ENCODE measurements around the gene HEATR1. TPM values are rescaled to one million over a fixed set of nuclear protein-coding genes. Genes with fewer than 3 reads are reported as not detected.
"Not testable (repeated sequence)": the region's sequence is repeated elsewhere in the genome, so short reads cannot be mapped to it uniquely, and the experiment has no call there.

HEATR1 gene
- total RNA-seq, 1 donor from 2014 or later, result 27.4 TPM

DNA sequence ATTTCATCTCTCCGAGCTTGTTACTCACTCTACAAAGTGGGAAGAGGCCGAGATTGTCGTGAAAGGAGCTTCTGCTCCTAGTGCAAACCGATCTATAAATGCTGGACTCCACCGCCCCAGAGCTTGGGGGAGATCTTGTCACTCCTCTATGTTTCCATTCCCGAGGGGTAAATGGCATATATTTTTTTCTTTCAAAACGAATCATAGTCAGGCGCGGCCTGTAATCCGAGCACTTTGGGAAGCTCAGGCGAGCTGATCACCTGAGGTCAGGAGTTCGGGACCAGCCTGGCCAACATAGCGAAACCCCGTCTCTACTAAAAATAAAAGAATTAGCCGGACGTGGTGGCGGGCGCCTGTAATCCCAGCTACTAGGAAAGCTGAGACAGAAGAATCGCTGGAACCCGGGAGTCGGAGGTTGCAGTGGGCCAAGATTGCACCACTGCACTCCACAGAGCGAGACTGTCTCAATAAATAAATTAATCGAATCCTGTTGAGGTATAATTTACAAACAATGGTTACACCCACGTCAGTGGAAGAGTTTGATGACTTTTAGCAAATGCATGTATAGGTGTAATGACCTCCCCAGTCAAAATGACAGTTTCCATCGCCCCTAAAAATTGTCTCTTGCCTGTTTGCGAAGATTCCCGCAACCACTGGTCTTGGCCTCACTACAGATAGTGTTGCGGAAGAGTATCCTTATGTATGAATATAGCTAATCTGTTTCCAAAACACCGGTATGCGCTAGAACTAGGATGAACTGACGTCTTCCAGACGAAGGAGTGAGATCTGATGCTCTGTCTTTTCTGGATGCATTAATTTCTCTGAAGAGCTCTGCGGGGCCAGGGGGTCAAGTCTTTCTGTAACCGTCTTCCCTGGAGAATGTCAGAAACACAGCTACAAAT is 840 bp upstream of the HEATR1 start:
- Histone ChIP-seq H3K27me3 (ENCODE audit: control insufficient read depth, insufficient read depth, low read length) (no peaks in the 10 kb centered on the region), H3K4me3 (ENCODE audit: low read depth, low read length) (peak overlapping the region; percentile 97), H3K36me3 (ENCODE audit: control insufficient read depth, insufficient read depth, low read length) (no peaks in the 10 kb centered on the region)
- TF ChIP-seq, protein P1, sequence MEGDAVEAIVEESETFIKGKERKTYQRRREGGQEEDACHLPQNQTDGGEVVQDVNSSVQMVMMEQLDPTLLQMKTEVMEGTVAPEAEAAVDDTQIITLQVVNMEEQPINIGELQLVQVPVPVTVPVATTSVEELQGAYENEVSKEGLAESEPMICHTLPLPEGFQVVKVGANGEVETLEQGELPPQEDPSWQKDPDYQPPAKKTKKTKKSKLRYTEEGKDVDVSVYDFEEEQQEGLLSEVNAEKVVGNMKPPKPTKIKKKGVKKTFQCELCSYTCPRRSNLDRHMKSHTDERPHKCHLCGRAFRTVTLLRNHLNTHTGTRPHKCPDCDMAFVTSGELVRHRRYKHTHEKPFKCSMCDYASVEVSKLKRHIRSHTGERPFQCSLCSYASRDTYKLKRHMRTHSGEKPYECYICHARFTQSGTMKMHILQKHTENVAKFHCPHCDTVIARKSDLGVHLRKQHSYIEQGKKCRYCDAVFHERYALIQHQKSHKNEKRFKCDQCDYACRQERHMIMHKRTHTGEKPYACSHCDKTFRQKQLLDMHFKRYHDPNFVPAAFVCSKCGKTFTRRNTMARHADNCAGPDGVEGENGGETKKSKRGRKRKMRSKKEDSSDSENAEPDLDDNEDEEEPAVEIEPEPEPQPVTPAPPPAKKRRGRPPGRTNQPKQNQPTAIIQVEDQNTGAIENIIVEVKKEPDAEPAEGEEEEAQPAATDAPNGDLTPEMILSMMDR (IDR thresholded peaks at IDR 0.05; ENCODE audit: insufficient read depth, low read length, poor library complexity, severe bottlenecking), result no peak
- DNase-seq (ENCODE audit: low read depth), result no peak

DNA sequence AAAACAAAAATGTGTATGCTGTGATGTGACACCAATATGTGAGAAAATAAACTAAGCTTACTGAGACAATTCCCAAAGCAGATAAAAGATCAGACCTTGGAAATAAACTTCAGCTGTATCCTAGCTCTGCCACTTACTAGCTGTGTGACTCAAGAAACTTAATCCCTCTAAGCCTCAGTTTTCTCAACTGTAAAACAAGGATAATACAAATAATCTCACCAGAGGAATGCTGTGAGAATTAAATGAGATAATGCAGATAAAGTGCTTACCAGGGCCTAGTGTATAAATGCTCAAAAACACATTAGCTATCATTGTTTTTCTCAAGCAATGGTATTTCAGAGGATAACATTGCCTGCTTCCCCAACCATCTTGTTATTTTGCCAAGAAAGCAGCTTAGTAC is 2.1 kb downstream of the HEATR1 start:
- Histone ChIP-seq H3K27me3 (ENCODE audit: control insufficient read depth, insufficient read depth, low read length) (no peaks in the 10 kb centered on the region), H3K36me3 (ENCODE audit: control insufficient read depth, insufficient read depth, low read length) (no peaks in the 10 kb centered on the region), H3K4me3 (ENCODE audit: low read depth, low read length) (no peak overlapping the region)
- TF ChIP-seq, protein P1 (IDR thresholded peaks at IDR 0.05; ENCODE audit: insufficient read depth, low read length, poor library complexity, severe bottlenecking), result no peak
- DNase-seq (ENCODE audit: low read depth), result no peak

DNA sequence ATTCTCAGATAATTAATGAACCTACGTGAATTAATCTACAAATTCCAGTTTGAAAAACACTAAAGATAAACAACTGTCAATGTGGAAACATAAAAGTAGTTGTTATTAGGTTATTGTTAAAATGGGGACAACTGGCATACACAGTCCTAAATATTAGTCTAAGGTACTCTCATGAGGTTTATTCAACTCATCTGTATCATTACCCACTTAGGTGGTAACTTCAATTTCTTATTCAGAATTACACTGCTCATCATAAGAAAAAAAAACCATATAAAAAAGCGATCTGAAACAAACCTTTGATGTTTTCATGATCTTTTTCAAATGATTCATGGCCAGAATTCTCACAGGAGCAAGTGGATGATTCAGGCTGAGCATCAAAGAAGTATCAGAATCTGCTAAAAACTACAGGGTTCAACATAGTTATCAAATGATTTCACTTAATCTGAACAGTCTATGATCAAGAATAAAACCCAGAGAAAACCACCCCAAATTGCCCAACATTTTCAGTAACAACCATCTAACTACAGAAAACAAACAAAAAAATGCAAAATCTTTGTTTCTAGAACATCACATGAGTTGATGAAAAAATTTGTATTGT is 13.7 kb downstream of the HEATR1 start:
- TF ChIP-seq, protein P1 (IDR thresholded peaks at IDR 0.05; ENCODE audit: insufficient read depth, low read length, poor library complexity, severe bottlenecking), result no peak
- no peak for DNase-seq (ENCODE audit: low read depth)
- no peak overlapping the region for H3K4me3 ChIP-seq (ENCODE audit: low read depth, low read length)
- H3K27me3 ChIP-seq (ENCODE audit: control insufficient read depth, insufficient read depth, low read length), result no peaks in the 10 kb centered on the region
- H3K36me3 ChIP-seq (ENCODE audit: control insufficient read depth, insufficient read depth, low read length), result peaks cover 1% of the 10 kb centered on the region

DNA sequence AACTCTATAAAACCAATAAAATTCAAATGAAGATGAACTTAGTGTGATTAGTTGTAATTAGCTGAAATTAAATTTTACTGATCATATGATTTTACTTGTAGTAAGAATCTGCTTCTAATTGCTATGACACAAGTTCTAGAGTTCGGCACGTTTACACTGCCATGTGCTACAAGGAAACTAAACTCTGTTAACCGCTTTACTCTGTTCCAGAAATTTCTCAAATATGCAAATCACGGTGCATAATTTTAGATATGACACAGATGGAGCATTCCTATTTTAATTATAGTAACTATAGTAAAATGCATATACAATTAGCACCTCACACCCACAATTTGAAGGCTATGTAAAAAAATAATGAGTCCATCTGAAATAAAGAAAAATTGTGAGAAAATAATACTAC is 14.8 kb downstream of the HEATR1 start:
- Histone ChIP-seq H3K36me3 (ENCODE audit: control insufficient read depth, insufficient read depth, low read length) (peaks cover 1% of the 10 kb centered on the region), H3K27me3 (ENCODE audit: control insufficient read depth, insufficient read depth, low read length) (no peaks in the 10 kb centered on the region), H3K4me3 (ENCODE audit: low read depth, low read length) (no peak overlapping the region)
- TF ChIP-seq, protein P1 (IDR thresholded peaks at IDR 0.05; ENCODE audit: insufficient read depth, low read length, poor library complexity, severe bottlenecking), result no peak
- DNase-seq (ENCODE audit: low read depth), result no peak

DNA sequence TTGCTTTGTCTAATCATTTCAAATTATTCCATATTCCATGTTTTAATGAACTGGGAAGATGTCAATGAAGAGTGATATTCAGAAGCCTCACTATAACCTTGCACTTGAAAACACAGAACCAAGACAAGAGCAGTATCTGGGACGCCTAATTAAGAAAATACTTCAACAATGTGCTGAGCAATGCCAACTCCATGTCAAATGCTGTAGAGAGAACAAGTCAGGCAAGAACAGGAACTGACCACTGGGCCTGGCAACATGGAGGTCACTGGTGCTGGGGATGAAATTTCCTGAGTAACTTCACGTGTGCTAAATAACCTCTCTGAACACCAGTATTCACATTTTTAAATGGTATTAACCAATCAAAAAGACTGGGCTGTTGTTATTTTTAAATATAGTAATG is 22.8 kb downstream of the HEATR1 start:
- TF ChIP-seq, protein P1 (IDR thresholded peaks at IDR 0.05; ENCODE audit: insufficient read depth, low read length, poor library complexity, severe bottlenecking), result no peak
- Histone ChIP-seq H3K36me3 (ENCODE audit: control insufficient read depth, insufficient read depth, low read length) (no peaks in the 10 kb centered on the region), H3K27me3 (ENCODE audit: control insufficient read depth, insufficient read depth, low read length) (no peaks in the 10 kb centered on the region), H3K4me3 (ENCODE audit: low read depth, low read length) (no peak overlapping the region)
- no peak for DNase-seq (ENCODE audit: low read depth)

DNA sequence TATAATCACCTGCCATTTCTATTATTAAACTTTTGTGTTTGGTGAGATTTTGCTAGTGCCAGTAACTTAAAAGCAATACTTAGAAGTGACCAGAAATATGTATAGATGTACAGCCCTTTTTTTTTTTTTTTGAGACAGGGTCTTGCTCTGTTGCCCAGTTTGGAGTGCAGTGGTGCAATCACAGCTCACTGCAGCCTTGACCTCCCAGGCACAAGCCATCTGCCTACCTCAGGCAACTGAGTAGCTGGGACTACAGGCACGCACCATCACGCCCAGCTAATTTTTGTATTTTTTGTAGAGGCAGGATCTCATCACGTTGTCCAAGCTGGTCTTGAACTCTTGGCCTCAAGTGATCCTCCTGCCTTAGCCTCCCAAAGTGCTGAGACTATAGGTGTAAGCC is 23.9 kb downstream of the HEATR1 start:
- H3K36me3 ChIP-seq (ENCODE audit: control insufficient read depth, insufficient read depth, low read length), result not testable (repeated sequence)

More for the DNA sequence above, 23.9 kb downstream of the HEATR1 start:
- H3K27me3 ChIP-seq (ENCODE audit: control insufficient read depth, insufficient read depth, low read length); DNase-seq (ENCODE audit: low read depth); H3K4me3 ChIP-seq (ENCODE audit: low read depth, low read length): not testable (repeated sequence)
